NB4 (cell line): Measurements from ENCODE around the gene PCDH15.

Experiments used
- CTCF ChIP-seq: IDR thresholded peaks from one replicate; pipeline ENCODE4 v1.5.1; 2012; ENCODE audit warnings: low read depth, low read length
- MYC ChIP-seq: IDR thresholded peaks from 2 replicates; pipeline ENCODE4 v1.6.1; 2011; ENCODE audit warnings: low read depth, low read length
- POLR2A ChIP-seq: IDR thresholded peaks from 2 replicates; pipeline ENCODE4 v1.6.1; 2011; ENCODE audit warnings: mild to moderate bottlenecking; ENCODE audit not compliant: insufficient read length; ENCODE audit errors: extremely low read depth

- no peak for TF ChIP-seq POLR2A
- TF ChIP-seq CTCF: no peak
- TF ChIP-seq MYC: no peak
Measured at GRCh38 chr10:54656643-54657042, 144.4 kb downstream of the PCDH15 start.
